Neural progenitor cell (in vitro differentiated cells): ENCODE results near the gene NHLH1. TPM values are rescaled to one million over a fixed set of nuclear protein-coding genes. Genes with fewer than 3 reads are reported as not detected.
A peak's percentile ranks its signal among the peaks of the same experiment; 100 is the strongest.

Experiments used
- DNase-seq: peaks from one replicate; pipeline ENCODE4 v3.0.0-alpha.2; 2016; ENCODE audit warnings: low spot score
- H2AFZ ChIP-seq: fragments of 200-600 bp; sonication (generic); replicated peaks from 2 replicates; pipeline ENCODE4 v1.6.1; 2016; ENCODE audit warnings: antibody characterized with exemption
- H3F3A ChIP-seq: fragments of 200-600 bp; sonication (generic); 2 replicates; pipeline ENCODE4 v1.6.1; 2016; ENCODE audit warnings: antibody characterized with exemption, low read depth
- H3K27ac ChIP-seq: fragments of 200-600 bp; sonication (generic); 2 replicates; pipeline ENCODE4 v1.5.1; 2016; ENCODE audit warnings: mild to moderate bottlenecking
- H3K27me3 ChIP-seq: fragments of 200-600 bp; sonication (generic); 2 replicates; pipeline ENCODE4 v1.6.1; 2016; ENCODE audit warnings: mild to moderate bottlenecking, moderate library complexity
- H3K36me3 ChIP-seq: fragments of 200-600 bp; sonication (generic); 2 replicates; pipeline ENCODE4 v1.5.1; 2016
- H3K4me1 ChIP-seq: fragments of 200-600 bp; sonication (generic); 2 replicates; pipeline ENCODE4 v1.6.1; 2016; ENCODE audit warnings: mixed run types
- H3K4me2 ChIP-seq: fragments of 200-600 bp; sonication (generic); 2 replicates; pipeline ENCODE4 v1.6.1; 2016
- H3K4me3 ChIP-seq: fragments of 200-600 bp; sonication (generic); 2 replicates; pipeline ENCODE4 v1.5.1; 2016
- H3K79me2 ChIP-seq: fragments of 200-600 bp; sonication (generic); 2 replicates; pipeline ENCODE4 v1.6.1; 2016; ENCODE audit warnings: low read depth
- H3K9ac ChIP-seq: fragments of 200-600 bp; sonication (generic); 2 replicates; pipeline ENCODE4 v1.6.1; 2016
- H3K9me3 ChIP-seq: fragments of 200-600 bp; sonication (generic); 2 replicates; pipeline ENCODE4 v1.5.1; 2016; ENCODE audit warnings: low read depth
- H4K20me1 ChIP-seq: fragments of 200-600 bp; sonication (generic); 2 replicates; pipeline ENCODE4 v1.6.1; 2016; ENCODE audit warnings: low read depth
- H3K27ac Mint-ChIP-seq: 3 replicates; pipeline ENCODE4 v1.8.0; 2021; ENCODE audit warnings: mixed read lengths
- H3K27me3 Mint-ChIP-seq: 2 replicates; pipeline ENCODE4 v1.8.0; 2022; ENCODE audit warnings: low read depth, mild to moderate bottlenecking, inconsistent platforms, moderate library complexity, mixed read lengths; ENCODE audit not compliant: insufficient read depth
- H3K36me3 Mint-ChIP-seq: 3 replicates; pipeline ENCODE4 v1.8.0; 2021; ENCODE audit warnings: mixed read lengths
- H3K4me1 Mint-ChIP-seq: 3 replicates; pipeline ENCODE4 v1.8.0; 2021; ENCODE audit warnings: mixed read lengths
- H3K4me3 Mint-ChIP-seq: 3 replicates; pipeline ENCODE4 v1.8.0; 2021; ENCODE audit warnings: mild to moderate bottlenecking, moderate library complexity, mixed read lengths
- H3K9me3 Mint-ChIP-seq: 3 replicates; pipeline ENCODE4 v1.8.0; 2020; ENCODE audit warnings: mixed read lengths
- EZH2 ChIP-seq: fragments of 200-600 bp; sonication (generic); IDR thresholded peaks from 2 replicates; pipeline ENCODE4 v1.6.1; 2017; ENCODE audit warnings: antibody characterized with exemption, mild to moderate bottlenecking, moderate library complexity
- EZH2phosphoT487 ChIP-seq: fragments of 200-600 bp; sonication (generic); IDR thresholded peaks from 2 replicates; pipeline ENCODE4 v1.6.1; 2017; ENCODE audit warnings: antibody characterized with exemption
- total RNA-seq: library from RNA; depleted of rRNA; stranded (reverse); fragments of >200 nt; gene quantifications from 2 replicates; pipeline ENCODE4 v1.2.3, GENCODE V29; 2015; ENCODE audit warnings: low replicate concordance
- TF ChIP-seq, protein P1 (sequence below): fragments of 200-600 bp; sonication (generic); IDR thresholded peaks from 2 replicates; pipeline ENCODE4 v1.5.1; 2017; ENCODE audit warnings: antibody characterized with exemption, mild to moderate bottlenecking

NHLH1 gene
- total RNA-seq, 1 donor from 2014 or later = 0.07 TPM

- Mint-ChIP-seq H3K4me3 (peak overlapping the region; percentile 31), H3K9me3 (no peaks in the 10 kb centered on the region)
- no peaks in the 10 kb centered on the region for H3K9me3 ChIP-seq
Observed at GRCh38 chr1:160371756-160372155, 4.9 kb downstream of the NHLH1 start.

DNA sequence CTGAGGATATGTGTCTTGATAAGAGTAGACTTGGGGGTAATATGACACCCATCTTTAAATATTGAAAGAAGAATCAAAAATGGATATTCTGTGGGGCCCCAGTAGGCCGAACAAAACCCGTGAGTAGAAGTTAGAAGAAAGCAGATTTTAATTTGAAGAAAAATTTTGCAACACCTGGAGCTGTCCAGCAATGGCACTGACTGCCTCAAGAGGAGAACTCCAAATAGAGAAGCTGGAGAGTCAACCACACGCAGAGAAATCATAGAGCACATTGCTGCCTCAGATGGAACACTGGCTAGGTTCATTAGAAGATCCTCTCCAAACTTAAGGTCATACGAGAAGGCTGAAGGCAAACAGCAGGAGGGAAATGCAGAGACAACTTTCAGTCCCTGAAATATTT lies 6.8 kb downstream of the NHLH1 start:
- Mint-ChIP-seq H3K27ac (peak overlapping the region; percentile 23), H3K36me3 (no peaks in the 10 kb centered on the region), H3K27me3 (peaks cover 7% of the 10 kb centered on the region), H3K9me3 (no peaks in the 10 kb centered on the region), H3K4me1 (peaks cover 45% of the 10 kb centered on the region), H3K4me3 (no peak overlapping the region)
- Histone ChIP-seq H3F3A (peaks cover 29% of the 10 kb centered on the region), H4K20me1 (no peaks in the 10 kb centered on the region), H3K4me3 (no peak overlapping the region), H3K4me2 (no peak overlapping the region), H3K27ac (no peak overlapping the region), H2AFZ (no peak overlapping the region), H3K36me3 (no peaks in the 10 kb centered on the region), H3K27me3 (no peaks in the 10 kb centered on the region), H3K79me2 (no peaks in the 10 kb centered on the region), H3K9me3 (no peaks in the 10 kb centered on the region), H3K9ac (no peak overlapping the region), H3K4me1 (peaks cover 34% of the 10 kb centered on the region)
- peak; percentile 0 for DNase-seq
- TF ChIP-seq, protein P1, sequence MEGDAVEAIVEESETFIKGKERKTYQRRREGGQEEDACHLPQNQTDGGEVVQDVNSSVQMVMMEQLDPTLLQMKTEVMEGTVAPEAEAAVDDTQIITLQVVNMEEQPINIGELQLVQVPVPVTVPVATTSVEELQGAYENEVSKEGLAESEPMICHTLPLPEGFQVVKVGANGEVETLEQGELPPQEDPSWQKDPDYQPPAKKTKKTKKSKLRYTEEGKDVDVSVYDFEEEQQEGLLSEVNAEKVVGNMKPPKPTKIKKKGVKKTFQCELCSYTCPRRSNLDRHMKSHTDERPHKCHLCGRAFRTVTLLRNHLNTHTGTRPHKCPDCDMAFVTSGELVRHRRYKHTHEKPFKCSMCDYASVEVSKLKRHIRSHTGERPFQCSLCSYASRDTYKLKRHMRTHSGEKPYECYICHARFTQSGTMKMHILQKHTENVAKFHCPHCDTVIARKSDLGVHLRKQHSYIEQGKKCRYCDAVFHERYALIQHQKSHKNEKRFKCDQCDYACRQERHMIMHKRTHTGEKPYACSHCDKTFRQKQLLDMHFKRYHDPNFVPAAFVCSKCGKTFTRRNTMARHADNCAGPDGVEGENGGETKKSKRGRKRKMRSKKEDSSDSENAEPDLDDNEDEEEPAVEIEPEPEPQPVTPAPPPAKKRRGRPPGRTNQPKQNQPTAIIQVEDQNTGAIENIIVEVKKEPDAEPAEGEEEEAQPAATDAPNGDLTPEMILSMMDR = no peak
- TF ChIP-seq EZH2 = no peak
- TF ChIP-seq EZH2phosphoT487 = no peak

More at GRCh38 chr1:160371756-160372155, 4.9 kb downstream of the NHLH1 start:
- H3K4me2 ChIP-seq = no peak overlapping the region
- peaks cover 31% of the 10 kb centered on the region for H3K4me1 ChIP-seq
- no peaks in the 10 kb centered on the region for H3K79me2 ChIP-seq
- no peak overlapping the region for H3K27ac ChIP-seq
- DNase-seq = no peak
- H3K4me3 ChIP-seq = no peak overlapping the region
- no peaks in the 10 kb centered on the region for H3K27me3 ChIP-seq
- Mint-ChIP-seq H3K36me3 (no peaks in the 10 kb centered on the region), H3K27ac (peak overlapping the region; percentile 51), H3K4me1 (peaks cover 45% of the 10 kb centered on the region), H3K27me3 (peaks cover 7% of the 10 kb centered on the region)
- no peaks in the 10 kb centered on the region for H4K20me1 ChIP-seq
- TF ChIP-seq, protein P1 = no peak
- no peak for TF ChIP-seq EZH2
- no peak for TF ChIP-seq EZH2phosphoT487
- peaks cover 29% of the 10 kb centered on the region for H3F3A ChIP-seq
- H3K36me3 ChIP-seq = no peaks in the 10 kb centered on the region
- H3K9ac ChIP-seq = no peak overlapping the region
- H2AFZ ChIP-seq = no peak overlapping the region

DNA sequence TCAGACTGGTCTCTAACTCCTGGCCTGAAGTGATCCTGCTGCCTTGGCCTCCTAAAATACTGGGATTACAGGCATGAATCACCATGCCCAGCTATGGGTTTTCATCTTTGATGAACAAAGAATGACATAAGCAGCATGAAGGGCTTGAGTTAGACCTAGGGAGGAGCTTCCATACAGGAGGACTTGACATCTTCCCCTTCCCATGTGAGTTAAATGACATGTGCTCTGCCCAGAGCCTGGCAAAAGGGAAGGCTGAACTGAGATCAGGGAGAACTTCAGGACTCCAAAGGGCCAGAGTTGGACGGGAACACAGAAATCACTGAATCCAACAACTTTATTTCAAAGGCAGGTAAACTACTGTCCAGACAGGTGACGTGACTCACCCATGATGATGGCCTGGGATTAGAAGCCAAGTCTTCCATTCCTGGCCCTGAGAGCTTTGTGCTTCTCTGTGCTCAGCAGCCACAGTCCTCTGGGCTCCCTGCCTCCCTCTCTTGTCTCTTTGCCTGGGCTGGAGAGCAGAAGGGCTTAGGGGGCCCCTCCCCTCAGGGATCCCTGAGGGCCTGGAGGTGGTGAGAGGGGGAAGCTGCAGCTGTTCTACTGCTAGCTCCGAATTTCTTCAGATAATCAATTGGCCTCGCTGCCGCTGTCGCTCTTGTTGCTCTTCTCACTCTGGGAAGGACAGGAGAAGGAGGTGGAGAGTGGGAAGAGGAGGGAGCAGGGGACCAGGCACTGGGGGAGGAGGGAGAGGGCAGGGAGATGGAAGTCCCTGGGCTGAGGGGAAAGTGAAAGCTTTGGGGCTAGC lies 7.6 kb downstream of the NHLH1 start:
- H3K9me3 Mint-ChIP-seq = no peaks in the 10 kb centered on the region
- Histone ChIP-seq H3K4me1 (peaks cover 34% of the 10 kb centered on the region), H3K27ac (peak overlapping the region; percentile 92), H2AFZ (peak overlapping the region; percentile 79), H3K9me3 (no peaks in the 10 kb centered on the region), H3K9ac (no peak overlapping the region), H3K36me3 (no peaks in the 10 kb centered on the region), H3K4me3 (peak overlapping the region; percentile 29), H3K79me2 (no peaks in the 10 kb centered on the region), H3F3A (peaks cover 29% of the 10 kb centered on the region), H3K27me3 (no peaks in the 10 kb centered on the region), H4K20me1 (no peaks in the 10 kb centered on the region), H3K4me2 (peak overlapping the region; percentile 74)
- TF ChIP-seq EZH2 (no peak), EZH2phosphoT487 (no peak)
- TF ChIP-seq, protein P1 = no peak
- H3K36me3 Mint-ChIP-seq = no peaks in the 10 kb centered on the region
- H3K4me3 Mint-ChIP-seq = peak overlapping the region; percentile 66
- peak overlapping the region; percentile 91 for H3K27ac Mint-ChIP-seq
- peaks cover 7% of the 10 kb centered on the region for H3K27me3 Mint-ChIP-seq
- H3K4me1 Mint-ChIP-seq = peaks cover 46% of the 10 kb centered on the region
- DNase-seq = peak; percentile 81
